Measurements from ENCODE around the gene NACC2. TPM values are rescaled to one million over a fixed set of nuclear protein-coding genes. Genes with fewer than 3 reads are reported as not detected.

NACC2 gene
- total and polyA plus RNA-seq, 2 donors (not counting 3 experiments of a cell fraction or from before 2014, with no cell fraction given) = 15.8 to 27.1 TPM

DNA sequence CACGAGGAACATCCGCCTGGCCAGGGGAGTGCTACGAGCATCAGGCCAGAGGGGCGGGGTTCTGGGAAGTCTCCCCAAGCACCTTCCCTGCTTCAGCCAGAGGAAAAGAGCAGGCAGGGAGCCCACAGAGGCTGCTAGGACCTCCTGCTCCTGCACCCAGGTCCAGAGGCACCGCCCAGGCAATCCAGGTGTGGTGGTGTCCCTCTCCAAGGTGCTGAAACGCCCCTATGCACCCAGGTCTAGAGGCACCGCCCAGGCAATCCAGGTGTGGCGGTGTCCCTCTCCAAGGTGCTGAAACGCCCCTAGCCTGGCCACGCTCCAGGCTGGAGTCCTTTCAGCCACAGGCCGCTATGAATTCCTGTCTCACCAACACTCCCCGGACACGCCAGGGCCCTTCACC is 123.2 kb downstream of the NACC2 start:
- H3K9ac ChIP-seq (replicated peaks; ENCODE audit: extremely low read depth, insufficient read depth, low read length) = no peak overlapping the region
- H3K27ac ChIP-seq (ENCODE audit: insufficient read depth, low read depth, low read length) = no peak overlapping the region
- ChIA-PET CTCF (interaction anchor here (2.7 kb wide), 1 partner anchor 150 kb away, joined by 8 read pairs; no protein-coding TSS in a partner anchor), POLR2A (no interaction called here)
- DNase-seq (ENCODE audit: low read depth, low spot score) (no peak), FAIRE-seq (no peak)
- no peaks in the 10 kb centered on the region for H3K27me3 ChIP-seq (ENCODE audit: control insufficient read depth in 2 of 2, insufficient read depth in 2 of 2, low read length in 2 of 2)
- H3K4me2 ChIP-seq (ENCODE audit: insufficient read depth, low read length) = no peak overlapping the region
- peaks cover 22% of the 10 kb centered on the region for H3K4me1 ChIP-seq (ENCODE audit: control insufficient read depth, extremely low read depth, insufficient read depth, low read length)
- no TSS peak for BruUV-seq (replicated peaks)
- H3K79me2 ChIP-seq (ENCODE audit: control insufficient read depth, insufficient read depth, low read length) = no peaks in the 10 kb centered on the region
- H4K20me1 ChIP-seq (replicated peaks; ENCODE audit: control insufficient read depth, extremely low read depth, insufficient read depth, low read length) = no peaks in the 10 kb centered on the region
- no peaks in the 10 kb centered on the region for H3K9me1 ChIP-seq (replicated peaks; ENCODE audit: control insufficient read depth, extremely low read depth, insufficient read depth, low read length)
- intact Hi-C loops (cut with micrococcal nuclease) (no loop called here), dilution Hi-C loops (cut with MboI; ENCODE audit: extremely low pct_ligation_motif_present, low sequenced_read_pairs) (no loop called here)
- H2AFZ ChIP-seq (ENCODE audit: low read depth, low read length) = no peak overlapping the region
- TF ChIP-seq, protein P1, sequence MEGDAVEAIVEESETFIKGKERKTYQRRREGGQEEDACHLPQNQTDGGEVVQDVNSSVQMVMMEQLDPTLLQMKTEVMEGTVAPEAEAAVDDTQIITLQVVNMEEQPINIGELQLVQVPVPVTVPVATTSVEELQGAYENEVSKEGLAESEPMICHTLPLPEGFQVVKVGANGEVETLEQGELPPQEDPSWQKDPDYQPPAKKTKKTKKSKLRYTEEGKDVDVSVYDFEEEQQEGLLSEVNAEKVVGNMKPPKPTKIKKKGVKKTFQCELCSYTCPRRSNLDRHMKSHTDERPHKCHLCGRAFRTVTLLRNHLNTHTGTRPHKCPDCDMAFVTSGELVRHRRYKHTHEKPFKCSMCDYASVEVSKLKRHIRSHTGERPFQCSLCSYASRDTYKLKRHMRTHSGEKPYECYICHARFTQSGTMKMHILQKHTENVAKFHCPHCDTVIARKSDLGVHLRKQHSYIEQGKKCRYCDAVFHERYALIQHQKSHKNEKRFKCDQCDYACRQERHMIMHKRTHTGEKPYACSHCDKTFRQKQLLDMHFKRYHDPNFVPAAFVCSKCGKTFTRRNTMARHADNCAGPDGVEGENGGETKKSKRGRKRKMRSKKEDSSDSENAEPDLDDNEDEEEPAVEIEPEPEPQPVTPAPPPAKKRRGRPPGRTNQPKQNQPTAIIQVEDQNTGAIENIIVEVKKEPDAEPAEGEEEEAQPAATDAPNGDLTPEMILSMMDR (IDR thresholded peaks at IDR 0.05; ENCODE audit: extremely low read depth in 1 of 2, insufficient read depth in 1 of 2, low read depth in 1 of 2, low read length in 2 of 2) = no peak
- TF ChIP-seq POLR2AphosphoS5 (IDR thresholded peaks at IDR 0.05; ENCODE audit: insufficient read depth, low read depth, low read length) (no peak), FOS (IDR thresholded peaks at IDR 0.05; ENCODE audit: borderline replicate concordance, insufficient read depth, low read length) (no peak), MYC (IDR thresholded peaks at IDR 0.05; ENCODE audit: low read depth, low read length) (no peak), JUN (IDR thresholded peaks at IDR 0.05; ENCODE audit: borderline replicate concordance, insufficient read depth, insufficient read length, low read depth) (no peak), EZH2 (IDR thresholded peaks at IDR 0.05; ENCODE audit: borderline replicate concordance, low read depth, low read length, severe bottlenecking) (no peak), POLR2A (IDR thresholded peaks at IDR 0.05; ENCODE audit: low read depth, low read length) (no peak), GATA2 (IDR thresholded peaks at IDR 0.05; ENCODE audit: insufficient read depth, insufficient read length, low read depth, low read length) (no peak)
- TF ChIP-seq, protein P2, sequence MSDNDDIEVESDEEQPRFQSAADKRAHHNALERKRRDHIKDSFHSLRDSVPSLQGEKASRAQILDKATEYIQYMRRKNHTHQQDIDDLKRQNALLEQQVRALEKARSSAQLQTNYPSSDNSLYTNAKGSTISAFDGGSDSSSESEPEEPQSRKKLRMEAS (IDR thresholded peaks at IDR 0.05; ENCODE audit: insufficient read depth, insufficient read length) = no peak
- no peaks in the 10 kb centered on the region for H3K36me3 ChIP-seq (ENCODE audit: control insufficient read depth in 2 of 2, extremely low read depth in 1 of 2, insufficient read depth in 2 of 2, low read length in 2 of 2)
- no peaks in the 10 kb centered on the region for H3K9me3 ChIP-seq (replicated peaks; ENCODE audit: control insufficient read depth, insufficient read depth, low read length)
- no peak overlapping the region for H3K4me3 ChIP-seq (replicated peaks in 1 of 3; ENCODE audit: insufficient read depth in 1 of 3, low read depth in 1 of 3, low read length in 3 of 3)
